HFF-Myc (cell line): Measurements from ENCODE around the gene PIK3R5.

Source experiments
- DNase-seq: peaks from one replicate; pipeline ENCODE4 v3.0.0-alpha.2; 2011; ENCODE audit warnings: low read depth; ENCODE audit errors: extremely low read depth
- H3K4me3 ChIP-seq: replicated peaks from 2 replicates; pipeline ENCODE4 v1.5.1; 2011; ENCODE audit warnings: low read depth, mild to moderate bottlenecking, control low read depth, low read length
- CTCF ChIP-seq: IDR thresholded peaks from 2 replicates; pipeline ENCODE4 v1.5.1; 2012; ENCODE audit warnings: mild to moderate bottlenecking, low read depth, low read length, control low read depth; ENCODE audit errors: missing control alignments

The PIK3R5 gene

GRCh38 chr17:8968503-8968902 is 3.0 kb upstream of the PIK3R5 start:
- no peak for DNase-seq
- no peak overlapping the region for H3K4me3 ChIP-seq
- no peak for TF ChIP-seq CTCF

GRCh38 chr17:8967861-8968260 is 2.4 kb upstream of the PIK3R5 start:
- H3K4me3 ChIP-seq: no peak overlapping the region
- TF ChIP-seq CTCF: no peak
- DNase-seq: no peak

- H3K4me3 ChIP-seq: no peak overlapping the region
- TF ChIP-seq CTCF: no peak
- DNase-seq: no peak
Measured at GRCh38 chr17:8966926-8967325, 1.4 kb upstream of the PIK3R5 start.

- no peak for TF ChIP-seq CTCF
- no peak for DNase-seq
- H3K4me3 ChIP-seq: no peak overlapping the region
Measured at GRCh38 chr17:8964801-8965393, 610 bp downstream of the PIK3R5 start.

GRCh38 chr17:8963647-8964258 is 1.8 kb downstream of the PIK3R5 start:
- no peak for TF ChIP-seq CTCF
- DNase-seq: no peak
- no peak overlapping the region for H3K4me3 ChIP-seq

- TF ChIP-seq CTCF: no peak
- DNase-seq: no peak
- no peak overlapping the region for H3K4me3 ChIP-seq
Measured at GRCh38 chr17:8963014-8963413, 2.5 kb downstream of the PIK3R5 start.

- H3K4me3 ChIP-seq: no peak overlapping the region
- TF ChIP-seq CTCF: no peak
- no peak for DNase-seq
Measured at GRCh38 chr17:8961829-8962228, 3.7 kb downstream of the PIK3R5 start.
